K562 (cell line): Measurements from ENCODE around the gene GCC1. TPM values are rescaled to one million over a fixed set of nuclear protein-coding genes. Genes with fewer than 3 reads are reported as not detected.

Experiments
- BRF2 ChIP-seq: IDR thresholded peaks from 3 replicates; pipeline ENCODE4 v1.6.1; 2011; ENCODE audit warnings: borderline replicate concordance, mild to moderate bottlenecking; ENCODE audit not compliant: insufficient read length, insufficient read depth
- CBX1 ChIP-seq: sonication (generic); IDR thresholded peaks from 2 replicates; pipeline ENCODE4 v1.6.1; 2016; ENCODE audit warnings: antibody characterized with exemption, low read depth, mild to moderate bottlenecking
- HMGXB4 ChIP-seq: sonication (generic); formaldehyde crosslinking; IDR thresholded peaks from 2 replicates; pipeline ENCODE4 v1.8.1; 2023; ENCODE audit warnings: mild to moderate bottlenecking, missing genetic modification reagents
- NCOA2 ChIP-seq, 2 experiments: fragments of 450-650 bp; IDR thresholded peaks; 2 replicates each; pipeline ENCODE4 v1.6.1; 2018; ENCODE audit warnings: mild to moderate bottlenecking in 2 of 2, moderate library complexity in 1 of 2; ENCODE audit not compliant: partially characterized antibody in 2 of 2
- RBM25 ChIP-seq: fragments of 200-400 bp; formaldehyde crosslinking; IDR thresholded peaks from 2 replicates; pipeline ENCODE4 v1.6.1; 2018; ENCODE audit warnings: low read length, low read depth, moderate library complexity; ENCODE audit not compliant: severe bottlenecking
- SPI1 ChIP-seq: IDR thresholded peaks from 2 replicates; pipeline ENCODE4 v1.6.1; 2011; ENCODE audit warnings: low read depth, low read length, control low read depth, borderline replicate concordance
- TGIF2 ChIP-seq: sonication (generic); formaldehyde crosslinking; IDR thresholded peaks from 2 replicates; pipeline ENCODE4 v1.8.1; 2022; ENCODE audit warnings: mild to moderate bottlenecking, missing genetic modification reagents, moderate library complexity
- ZBTB40 ChIP-seq, 2 experiments: fragments of 450-650 bp in 1 of 2; sonication (generic) in 1 of 2; formaldehyde crosslinking in 1 of 2; IDR thresholded peaks; 2 replicates each; pipeline versions ENCODE4 v1.7.1 to v1.9.0; 2016 to 2022; ENCODE audit warnings: inconsistent platforms in 1 of 2, mild to moderate bottlenecking in 1 of 2, missing genetic modification reagents in 1 of 2
- ZC3H8 ChIP-seq: fragments of 450-650 bp; IDR thresholded peaks from 2 replicates; pipeline ENCODE4 v1.6.1; 2017
- ZFX ChIP-seq: sonication (generic); formaldehyde crosslinking; IDR thresholded peaks from 2 replicates; pipeline ENCODE4 v1.8.0; 2022; ENCODE audit warnings: mild to moderate bottlenecking, missing genetic modification reagents, moderate library complexity
- ZNF354B ChIP-seq: fragments of 250-450 bp; sonication (Bioruptor Pico); IDR thresholded peaks from 2 replicates; pipeline ENCODE4 v1.4.0; 2020
- ZNF655 ChIP-seq: fragments of 250-450 bp; sonication (Bioruptor Pico); IDR thresholded peaks from 2 replicates; pipeline ENCODE4 v1.5.0; 2021
- ZNF77 ChIP-seq: fragments of 250-450 bp; sonication (Bioruptor Pico); IDR thresholded peaks from 2 replicates; pipeline ENCODE4 v1.5.0; 2020
- ZNF79 ChIP-seq: fragments of 250-450 bp; sonication (Bioruptor Pico); IDR thresholded peaks from 2 replicates; pipeline ENCODE4 v1.4.0; 2020; ENCODE audit warnings: low read depth, mild to moderate bottlenecking, moderate library complexity
- polyA plus RNA-seq, 8 experiments: library from polyadenylated mRNA; depleted of rRNA in 4 of 8; stranded (reverse) in 5 of 8; unstranded in 3 of 8; fragments of >200 nt; fragmentation: Nextera tagmentation in 2 of 8; fragmentation: Illumina TruSeq in 1 of 8; extraction: Ambion mirVana in 2 of 8; extraction: Trizol in 1 of 8; gene quantifications; 2 replicates each; pipeline versions ENCODE4 v1.2.1 to v1.2.3, GENCODE V29; 2011 to 2014; ENCODE audit warnings: inconsistent platforms in 1 of 8, missing spikeins in 1 of 8
- total RNA-seq, 7 experiments: library from RNA; depleted of rRNA in 6 of 7; stranded (reverse); fragments of >200 nt in 6 of 7; fragmentation: Illumina TruSeq in 2 of 7; extraction: Trizol in 2 of 7; gene quantifications; 2 replicates each; pipeline versions ENCODE4 v1.2.1 to v1.2.3, GENCODE V29; 2011 to 2021; ENCODE audit warnings: low replicate concordance in 1 of 7

Gene GCC1
- total and polyA plus RNA-seq, 9 of the 15 experiments (the other 6 are each of a cell fraction or from before 2014, with no cell fraction given) = 1.9 to 19.8 (median 10.9) TPM

GRCh38 chr7:127588697-127589482 lies 3.5 kb upstream of the GCC1 start (continued):
- TF ChIP-seq NCOA2 (IDR thresholded peaks at IDR 0.05; ENCODE audit: partially characterized antibody in 2 of 2) (no peak), ZNF77 (CRISPR knock-in tag) (no peak), HMGXB4 (CRISPR knock-in tag) (peak; percentile 82), ZC3H8 (no peak), ZNF354B (CRISPR knock-in tag) (no peak), ZFX (peak; percentile 59; the same call in 1 of the 2 replicates), ZNF655 (CRISPR knock-in tag) (no peak), BRF2 (no peak), ZNF79 (no peak), RBM25 (no peak), SPI1 (no peak), TGIF2 (CRISPR knock-in tag) (peak; percentile 69; the same call in 1 of the 2 replicates), ZBTB40 (IDR thresholded peaks at IDR 0.05) (no peak), ZBTB40 (CRISPR knock-in tag; IDR thresholded peaks at IDR 0.05) (no peak), CBX1 (0 out of 2 replicates have a peak, but pooled peaks have one; percentile 1)
